ENCODE measurements around the gene MAGI2. TPM values are rescaled to one million over a fixed set of nuclear protein-coding genes. Genes with fewer than 3 reads are reported as not detected.

Gene MAGI2
- total RNA-seq, 2 experiments from 2014 or later: 0.03 to 0.17 TPM

- Histone ChIP-seq H4K20me1 (ENCODE audit: insufficient read depth, low read length) (no peaks in the 10 kb centered on the region), H2AFZ (ENCODE audit: low read length) (0 out of 2 replicates have a peak overlapping the region, but pooled peaks have one; percentile 8), H3K4me1 (ENCODE audit: insufficient read depth, low read length, poor library complexity, severe bottlenecking) (no peaks in the 10 kb centered on the region), H3K79me2 (ENCODE audit: insufficient read depth, low read depth, low read length) (no peaks in the 10 kb centered on the region), H3K4me3 (ENCODE audit: low read depth, low read length, poor library complexity, severe bottlenecking) (no peak overlapping the region), H3K9me3 (ENCODE audit: low read length) (no peaks in the 10 kb centered on the region), H3K4me2 (ENCODE audit: low read length) (no peak overlapping the region), H3K27ac (ENCODE audit: low read depth, low read length, poor library complexity, severe bottlenecking) (no peak overlapping the region), H3K36me3 (ENCODE audit: insufficient read depth, low read length) (no peaks in the 10 kb centered on the region), H3K9me2 (ENCODE audit: insufficient read depth, low read length) (no peaks in the 10 kb centered on the region)
- POLR2A ChIA-PET: no interaction called here
- no peak for DNase-seq (ENCODE audit: low spot score)
- intact Hi-C loops (cut with micrococcal nuclease; ENCODE audit: unreplicated experiment): no loop called here
- CTCF ChIA-PET (ENCODE audit: unreplicated experiment): no interaction called here
- TF ChIP-seq, protein P1, sequence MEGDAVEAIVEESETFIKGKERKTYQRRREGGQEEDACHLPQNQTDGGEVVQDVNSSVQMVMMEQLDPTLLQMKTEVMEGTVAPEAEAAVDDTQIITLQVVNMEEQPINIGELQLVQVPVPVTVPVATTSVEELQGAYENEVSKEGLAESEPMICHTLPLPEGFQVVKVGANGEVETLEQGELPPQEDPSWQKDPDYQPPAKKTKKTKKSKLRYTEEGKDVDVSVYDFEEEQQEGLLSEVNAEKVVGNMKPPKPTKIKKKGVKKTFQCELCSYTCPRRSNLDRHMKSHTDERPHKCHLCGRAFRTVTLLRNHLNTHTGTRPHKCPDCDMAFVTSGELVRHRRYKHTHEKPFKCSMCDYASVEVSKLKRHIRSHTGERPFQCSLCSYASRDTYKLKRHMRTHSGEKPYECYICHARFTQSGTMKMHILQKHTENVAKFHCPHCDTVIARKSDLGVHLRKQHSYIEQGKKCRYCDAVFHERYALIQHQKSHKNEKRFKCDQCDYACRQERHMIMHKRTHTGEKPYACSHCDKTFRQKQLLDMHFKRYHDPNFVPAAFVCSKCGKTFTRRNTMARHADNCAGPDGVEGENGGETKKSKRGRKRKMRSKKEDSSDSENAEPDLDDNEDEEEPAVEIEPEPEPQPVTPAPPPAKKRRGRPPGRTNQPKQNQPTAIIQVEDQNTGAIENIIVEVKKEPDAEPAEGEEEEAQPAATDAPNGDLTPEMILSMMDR (conservative IDR thresholded peaks at IDR 0.05; ENCODE audit: low read length): no peak
- no peak for TF ChIP-seq EZH2phosphoT487 (IDR thresholded peaks at IDR 0.05; ENCODE audit: borderline replicate concordance, low read depth, low read length)
- no TSS peak for BruUV-seq (replicated peaks)
These were observed 1119.0 kb downstream of the MAGI2 start for GRCh38 chr7:78334426-78334825.

DNA sequence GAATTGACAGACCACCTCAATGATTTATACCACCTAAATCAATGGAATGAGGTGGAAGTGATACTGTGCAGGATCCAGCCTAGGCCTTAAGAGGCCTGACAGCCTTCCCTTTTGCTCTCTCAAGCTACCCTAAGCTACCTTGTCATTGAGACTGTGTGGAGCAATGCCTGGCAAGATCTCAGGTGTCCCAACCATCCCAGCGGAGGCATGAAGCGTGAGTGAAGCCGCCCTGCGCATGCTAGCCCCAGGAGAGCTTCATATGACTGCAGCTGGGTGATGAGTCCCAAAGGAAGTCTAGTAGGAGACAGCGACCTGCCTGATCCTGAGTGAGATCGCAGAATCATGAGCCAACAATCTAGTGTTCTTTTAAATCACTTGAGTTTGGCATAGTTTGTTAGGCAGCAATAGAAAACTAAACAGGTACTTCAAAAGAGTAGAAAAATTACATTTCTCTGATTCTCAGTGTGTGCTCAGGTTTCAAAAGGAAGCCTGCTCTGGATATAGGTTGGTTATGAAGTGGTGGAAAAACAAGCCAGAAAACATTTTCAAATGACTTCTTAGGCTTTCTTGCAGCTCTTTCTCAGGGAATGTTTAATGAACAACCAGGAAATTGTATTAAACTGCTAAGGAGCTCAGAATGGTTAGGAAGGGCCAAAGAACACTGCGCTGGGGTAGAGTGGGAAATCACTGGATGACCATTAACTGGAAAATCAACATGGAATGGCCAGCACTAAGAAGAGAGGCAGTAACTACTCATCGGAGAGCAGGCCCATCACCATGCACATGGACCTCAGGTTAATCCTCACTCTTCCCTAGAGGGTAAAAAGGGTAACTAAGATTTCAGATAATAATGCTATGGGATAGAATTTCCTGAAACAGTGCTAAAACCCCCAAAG, 1119.7 kb downstream of the MAGI2 start:
- no peak overlapping the region for H3K27ac ChIP-seq (ENCODE audit: low read depth, low read length, poor library complexity, severe bottlenecking)
- no peaks in the 10 kb centered on the region for H3K9me3 ChIP-seq (ENCODE audit: low read length)
- no TSS peak for BruUV-seq (replicated peaks)
- H4K20me1 ChIP-seq (ENCODE audit: insufficient read depth, low read length): no peaks in the 10 kb centered on the region
- TF ChIP-seq EZH2phosphoT487 (IDR thresholded peaks at IDR 0.05; ENCODE audit: borderline replicate concordance, low read depth, low read length): no peak
- TF ChIP-seq, protein P1 (conservative IDR thresholded peaks at IDR 0.05; ENCODE audit: low read length): no peak
- no peaks in the 10 kb centered on the region for H3K4me1 ChIP-seq (ENCODE audit: insufficient read depth, low read length, poor library complexity, severe bottlenecking)
- no peaks in the 10 kb centered on the region for H3K79me2 ChIP-seq (ENCODE audit: insufficient read depth, low read depth, low read length)
- no peak overlapping the region for H2AFZ ChIP-seq (ENCODE audit: low read length)
- H3K4me3 ChIP-seq (ENCODE audit: low read depth, low read length, poor library complexity, severe bottlenecking): no peak overlapping the region
- intact Hi-C loops (cut with micrococcal nuclease; ENCODE audit: unreplicated experiment): no loop called here
- ChIA-PET POLR2A (interaction anchor here (1.3 kb wide), 1 partner anchor 14 kb away, joined by 3 read pairs; no protein-coding TSS in a partner anchor), CTCF (ENCODE audit: unreplicated experiment) (no interaction called here)
- no peak for DNase-seq (ENCODE audit: low spot score)
- H3K4me2 ChIP-seq (ENCODE audit: low read length): no peak overlapping the region
- H3K9me2 ChIP-seq (ENCODE audit: insufficient read depth, low read length): no peaks in the 10 kb centered on the region
- no peaks in the 10 kb centered on the region for H3K36me3 ChIP-seq (ENCODE audit: insufficient read depth, low read length)
